HG02870 (cell line): ENCODE measurements around the gene PIK3R5.
"Not testable (repeated sequence)": the region's sequence is repeated elsewhere in the genome, so short reads cannot be mapped to it uniquely, and the experiment has no call there.

Source experiments
- ATAC-seq: cut with Tn5 transposase; IDR thresholded peaks from one replicate; pipeline ENCODE4 v1.9.1; 2021; ENCODE audit warnings: mild to moderate bottlenecking, moderate library complexity; ENCODE audit not compliant: unreplicated experiment

PIK3R5 gene

DNA sequence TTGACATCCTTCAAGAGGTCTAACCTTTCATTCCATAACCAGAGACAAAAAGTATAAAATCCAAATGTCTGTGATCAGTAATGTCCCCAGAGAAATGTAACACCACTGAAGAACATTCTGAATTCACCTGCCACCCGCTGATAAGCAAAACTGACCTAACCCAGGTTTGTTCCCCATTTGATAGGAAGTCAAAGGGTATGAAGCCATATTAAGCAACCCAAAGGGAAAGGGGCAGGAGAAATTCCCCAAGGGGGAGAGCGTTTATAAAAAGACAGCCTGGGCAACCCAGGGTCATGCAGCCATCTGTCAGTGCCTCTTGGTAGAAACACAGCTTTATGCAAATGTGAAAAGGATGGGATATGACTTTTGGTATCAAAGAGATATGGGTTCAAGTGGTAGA, 67.4 kb downstream of the PIK3R5 start:
- ATAC-seq = no peak

DNA sequence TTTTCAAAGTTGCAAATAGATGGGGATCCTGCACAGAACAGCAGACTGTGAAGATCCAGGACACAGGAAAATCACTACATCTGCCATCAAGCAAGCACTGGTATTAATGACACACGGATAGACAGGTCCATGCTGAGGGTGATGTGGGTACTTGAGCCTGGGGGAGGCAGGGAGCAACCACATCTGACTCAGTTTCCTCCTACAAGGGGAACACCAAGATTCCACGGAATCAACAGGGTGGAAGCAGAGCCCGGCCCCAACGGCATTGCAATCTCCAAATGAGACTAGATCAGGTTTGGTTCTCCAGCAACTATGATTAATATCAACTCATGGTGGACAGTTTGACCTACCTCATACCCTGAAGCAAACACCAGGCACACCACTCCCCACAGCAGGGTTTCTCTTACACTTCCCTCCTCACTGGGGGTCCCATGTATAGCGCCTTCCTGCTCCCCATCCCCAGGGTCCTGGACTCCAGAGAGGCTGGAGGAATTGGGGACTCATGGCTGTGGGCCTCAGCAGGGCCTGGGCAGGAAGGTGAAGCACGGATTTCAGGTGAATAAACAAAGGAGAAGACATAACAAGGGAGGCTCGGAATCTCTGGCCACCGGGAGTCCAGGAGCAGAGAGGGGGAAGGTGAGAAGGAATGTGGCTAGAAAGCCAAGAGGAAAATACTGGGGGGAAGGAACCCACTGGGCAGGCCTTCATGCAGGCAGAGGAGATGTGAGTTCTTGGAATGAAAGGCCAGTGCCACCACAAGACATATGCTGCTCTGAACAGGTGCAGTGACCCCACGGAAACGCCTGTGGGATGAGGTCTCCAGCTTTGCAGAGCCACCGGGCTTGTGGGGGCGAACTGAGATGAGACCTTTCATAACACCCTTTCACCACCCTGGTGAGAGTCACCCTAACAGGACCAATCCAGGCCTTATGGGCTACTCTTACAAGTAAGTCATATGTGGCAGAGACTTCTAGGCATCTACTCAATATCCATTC, 68.6 kb downstream of the PIK3R5 start:
- ATAC-seq = no peak

- no peak for ATAC-seq
Measured at GRCh38 chr17:8896087-8896486, 69.4 kb downstream of the PIK3R5 start.

DNA sequence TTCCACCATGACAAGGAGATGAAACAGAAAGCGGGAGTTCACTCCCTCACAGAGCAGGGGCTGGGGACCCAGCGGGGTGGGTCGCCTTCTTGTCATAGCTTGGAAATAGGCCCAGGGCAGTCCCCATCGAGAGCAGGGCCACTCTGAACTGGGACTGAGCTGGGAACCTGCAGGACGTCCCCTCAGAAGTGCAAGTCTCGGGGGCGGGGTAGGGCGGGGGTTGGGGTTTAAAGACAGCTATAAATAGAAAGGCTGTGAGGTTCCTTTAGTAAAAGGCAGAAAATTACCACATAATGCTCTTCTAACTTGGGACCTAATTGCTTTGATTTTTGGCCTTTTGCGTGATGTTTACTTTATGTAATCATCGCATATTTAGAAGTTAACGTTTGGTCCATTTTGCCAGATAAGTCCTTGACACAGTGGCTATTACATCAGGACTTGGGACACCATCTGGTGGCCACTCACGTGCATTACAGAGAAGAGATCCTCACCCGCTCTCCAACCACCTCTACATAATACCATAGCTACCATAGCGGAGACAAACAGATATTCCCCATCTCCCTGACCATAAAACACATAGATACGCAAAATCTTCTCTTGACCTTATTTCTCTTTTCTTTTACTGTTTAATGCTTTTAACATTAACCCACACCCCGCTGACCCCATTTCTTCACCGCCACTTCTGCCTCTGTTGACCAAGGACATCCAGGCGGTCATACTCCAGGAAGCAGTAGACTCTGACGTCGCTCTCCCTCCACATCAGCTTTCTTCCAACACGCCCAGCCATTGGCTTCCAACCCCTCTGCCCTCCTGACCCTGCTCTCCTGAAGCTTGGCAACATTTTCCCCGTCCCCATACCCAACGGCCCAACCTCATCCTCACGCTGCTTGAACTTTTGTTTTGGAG, 70.6 kb downstream of the PIK3R5 start:
- ATAC-seq = no peak

DNA sequence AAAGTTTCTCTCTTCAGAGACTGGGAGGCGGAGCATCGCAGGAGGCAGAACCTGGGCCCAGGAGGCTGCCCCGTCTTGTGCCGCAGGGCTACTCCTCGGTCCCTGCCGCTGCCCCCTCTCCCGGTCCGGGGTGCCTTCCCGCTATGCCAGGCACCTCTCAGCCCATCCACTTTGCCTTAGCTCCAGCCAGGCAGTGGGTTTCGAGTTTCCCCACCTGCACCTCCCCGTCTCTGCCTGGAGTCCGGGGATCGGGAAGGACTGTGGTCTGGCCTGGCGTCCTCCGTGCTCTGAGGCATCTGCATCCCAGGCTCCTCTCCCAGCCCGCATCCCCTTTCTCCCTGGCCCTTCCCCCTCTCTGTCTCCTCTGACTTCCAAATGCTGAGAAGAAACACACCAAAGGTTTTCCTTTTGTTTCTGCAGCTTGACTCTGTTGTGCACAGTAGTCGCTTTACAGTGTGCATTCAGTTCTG, 71.3 kb downstream of the PIK3R5 start:
- ATAC-seq = no peak

- no peak for ATAC-seq
Measured at GRCh38 chr17:8893621-8894201, 71.8 kb downstream of the PIK3R5 start.

DNA sequence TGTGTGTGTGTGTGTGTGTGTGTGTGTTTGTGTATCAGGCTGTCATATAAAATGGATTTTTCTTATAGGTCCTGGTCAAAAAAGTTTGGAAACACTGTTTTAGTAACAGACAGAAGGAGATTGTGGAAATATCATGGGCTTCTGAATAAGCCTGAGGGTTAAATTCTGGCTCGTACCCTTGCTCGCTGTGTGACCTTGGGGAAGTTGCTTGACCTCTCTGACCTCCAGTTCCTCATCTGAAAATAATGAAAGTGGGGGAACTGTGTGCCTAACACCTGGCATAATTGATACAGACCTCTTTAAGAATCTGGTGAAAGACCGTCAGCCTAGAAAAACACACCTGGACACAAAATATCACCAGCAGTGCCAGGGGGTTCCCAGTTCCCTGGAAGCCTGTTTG, 72.4 kb downstream of the PIK3R5 start:
- ATAC-seq = no peak

DNA sequence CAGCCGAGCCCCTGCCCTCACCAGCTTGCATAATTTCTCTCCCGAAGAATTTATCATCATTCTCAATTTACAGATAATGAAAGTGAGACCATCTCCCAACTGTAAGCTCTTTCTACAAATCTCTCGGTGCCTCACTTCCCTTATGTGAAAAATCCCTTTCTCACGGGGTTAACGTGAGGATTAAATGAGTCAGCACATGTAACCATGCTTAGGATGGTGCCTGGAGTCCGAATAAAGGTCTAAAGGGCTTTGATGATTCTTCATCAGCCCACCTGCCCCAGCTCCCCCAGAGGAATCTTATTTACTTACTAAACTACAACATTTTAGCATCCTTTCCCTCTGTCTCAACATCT, 73.2 kb downstream of the PIK3R5 start:
- peak; percentile 45 for ATAC-seq

GRCh38 chr17:8890671-8891070, 74.8 kb downstream of the PIK3R5 start:
- no peak for ATAC-seq

- no peak for ATAC-seq
Measured at GRCh38 chr17:8889458-8890210, 75.9 kb downstream of the PIK3R5 start.

DNA sequence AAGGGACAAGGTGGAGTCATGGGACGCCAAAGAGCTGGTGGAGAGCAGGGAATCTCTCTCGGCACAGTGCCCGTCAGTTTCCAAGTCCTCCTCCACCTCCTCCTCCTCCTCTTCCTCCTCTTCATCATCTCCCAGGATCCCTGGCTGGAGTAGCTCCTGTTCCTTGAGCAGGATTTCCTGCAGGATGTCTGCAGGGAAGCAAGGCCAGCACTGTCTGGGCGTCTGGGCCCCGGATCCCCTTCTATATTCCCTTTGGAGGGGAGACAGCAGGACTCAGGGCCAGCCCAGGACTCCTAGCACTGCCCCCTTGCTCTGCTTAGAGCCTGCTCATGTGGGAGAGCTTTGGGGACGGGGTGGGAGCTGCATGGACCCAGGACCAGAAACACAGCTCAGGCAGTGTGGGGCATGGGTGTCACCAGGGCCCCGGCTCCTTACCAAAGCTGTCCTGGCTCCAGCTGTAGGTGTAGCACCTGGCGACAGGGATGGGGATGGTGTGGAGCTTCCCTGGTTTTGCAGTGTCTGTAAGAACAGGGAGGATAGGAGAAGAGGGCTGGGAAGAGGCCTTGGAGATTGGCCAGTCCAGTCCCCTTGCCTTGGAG, 76.7 kb downstream of the PIK3R5 start:
- no peak for ATAC-seq

- no peak for ATAC-seq
Measured at GRCh38 chr17:8887834-8888703, 77.4 kb downstream of the PIK3R5 start.

- ATAC-seq = no peak
Measured at GRCh38 chr17:8887301-8887700, 78.2 kb downstream of the PIK3R5 start.

- ATAC-seq = no peak
Measured at GRCh38 chr17:8885967-8886684, 79.4 kb downstream of the PIK3R5 start.

DNA sequence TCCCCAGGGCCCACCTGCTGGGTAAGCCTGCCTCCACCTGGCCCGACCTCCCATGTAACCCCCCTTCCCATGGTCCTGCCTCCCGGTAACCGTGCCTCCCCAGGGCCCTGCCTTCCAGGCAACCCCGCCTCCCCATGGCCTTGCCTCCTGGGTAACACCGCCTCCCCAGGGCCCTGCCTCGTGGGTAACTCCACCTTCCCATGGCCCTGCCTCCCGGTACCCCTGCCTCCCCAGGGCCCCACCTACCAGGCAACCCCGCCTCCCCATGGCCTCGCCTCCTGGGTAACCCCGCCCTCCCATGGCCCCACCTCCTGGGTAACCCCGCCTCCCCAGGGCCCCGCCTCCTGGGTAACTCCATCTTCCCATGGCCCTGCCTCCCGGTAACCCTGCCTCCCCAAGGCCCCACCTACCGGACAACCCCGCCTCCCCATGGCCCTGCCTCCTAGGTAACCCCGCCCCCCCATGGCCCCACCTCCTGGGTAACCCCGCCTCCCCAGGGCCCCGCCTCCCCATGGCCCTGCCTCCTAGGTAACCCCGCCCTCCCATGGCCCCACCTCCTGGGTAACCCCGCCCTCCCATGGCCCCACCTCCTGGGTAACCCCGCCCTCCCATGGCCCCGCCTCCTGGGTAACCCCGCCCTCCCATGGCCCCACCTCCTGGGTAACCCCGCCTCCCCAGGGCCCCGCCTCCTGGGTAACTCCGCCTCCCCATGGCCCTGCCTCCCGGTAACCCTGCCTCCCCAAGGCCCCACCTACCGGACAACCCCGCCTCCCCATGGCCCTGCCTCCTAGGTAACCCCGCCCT, 80.1 kb downstream of the PIK3R5 start:
- not testable (repeated sequence) for ATAC-seq

DNA sequence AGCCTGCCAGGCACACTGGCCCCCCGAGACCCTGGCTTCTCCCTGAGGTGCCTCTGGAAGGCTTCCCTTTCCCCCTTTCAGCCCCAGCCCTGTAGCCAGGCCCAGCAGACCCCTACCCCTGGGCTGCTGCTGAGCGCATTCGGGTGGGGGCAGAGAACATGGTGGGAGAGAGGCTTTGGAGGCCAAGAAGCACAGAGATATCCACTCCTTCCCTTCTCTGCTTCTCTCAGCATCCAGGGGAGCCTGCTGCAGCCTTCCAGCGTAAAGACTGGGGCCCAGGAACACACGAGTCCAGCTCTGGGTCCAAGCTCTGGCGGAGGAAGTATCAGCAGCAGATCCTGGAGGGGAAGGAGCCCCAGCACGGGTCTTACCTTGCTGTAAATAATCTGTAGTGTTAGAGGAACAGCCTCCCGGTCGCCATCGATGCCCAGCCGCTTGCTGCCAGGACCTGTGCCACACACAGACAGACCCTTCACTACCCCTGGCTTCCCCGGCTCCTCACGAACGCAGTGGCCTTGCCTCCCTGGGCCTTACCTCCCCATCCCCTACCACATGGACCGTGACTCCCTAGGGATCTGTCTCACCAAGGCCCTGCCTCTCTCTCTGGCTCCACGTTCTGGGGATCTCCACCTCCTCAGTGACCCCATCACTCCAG, 81.0 kb downstream of the PIK3R5 start:
- ATAC-seq = no peak

DNA sequence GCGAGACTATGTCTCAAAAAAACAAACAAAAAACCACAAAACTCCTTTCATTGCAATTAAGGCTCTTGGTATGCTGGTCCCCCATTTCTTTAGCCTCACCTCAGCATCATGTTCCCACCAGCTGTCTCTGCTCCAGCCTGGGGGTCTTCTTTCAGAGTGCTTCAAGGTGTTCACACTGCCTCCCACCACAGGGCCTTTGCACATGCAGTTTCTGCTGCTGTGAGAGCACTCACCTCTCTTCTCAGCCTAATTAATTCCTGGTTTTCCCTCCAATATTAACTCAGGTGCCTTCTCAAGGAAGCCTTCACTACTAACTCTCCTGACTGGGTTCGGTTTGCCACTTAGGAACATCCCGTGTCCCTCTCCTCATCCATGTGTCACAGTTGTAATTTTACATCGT, 82.2 kb downstream of the PIK3R5 start:
- ATAC-seq = no peak
